HEK293T (cell line): ENCODE results near the gene TMC3.

Experiments used
- CTCF ChIA-PET: fragments of 350-600 bp; formaldehyde crosslinking; extraction: SDS; loops from one replicate; lab custom pipeline; 2021; ENCODE audit warnings: antibody characterized with exemption, inconsistent platforms; lab: Yijun Ruan, JAX
- POLR2A ChIA-PET: fragments of 350-600 bp; formaldehyde crosslinking; extraction: SDS; loops from one replicate; lab custom pipeline; 2020; ENCODE audit warnings: antibody characterized with exemption, inconsistent platforms; lab: Yijun Ruan, JAX
- DNase-seq: peaks from one replicate; pipeline ENCODE4 v3.0.0; 2012; ENCODE audit warnings: mixed read lengths; ENCODE audit errors: extremely low spot score
- ARNT ChIP-seq: fragments of 450-650 bp; IDR thresholded peaks from 2 replicates; pipeline ENCODE4 v1.6.1; 2017; ENCODE audit warnings: mild to moderate bottlenecking
- BHLHE40 ChIP-seq: fragments of 450-650 bp; IDR thresholded peaks from 2 replicates; pipeline ENCODE4 v1.6.1; 2016; ENCODE audit warnings: mild to moderate bottlenecking, moderate library complexity, borderline replicate concordance
- CTBP1 ChIP-seq: fragments of 450-650 bp; IDR thresholded peaks from 2 replicates; pipeline ENCODE4 v1.6.1; 2016; ENCODE audit warnings: borderline replicate concordance
- ELF4 ChIP-seq: fragments of 450-650 bp; IDR thresholded peaks from 2 replicates; pipeline ENCODE4 v1.6.1; 2017; ENCODE audit warnings: antibody characterized with exemption
- FOXA1 ChIP-seq: fragments of 450-650 bp; IDR thresholded peaks from 2 replicates; pipeline ENCODE4 v1.6.1; 2016; ENCODE audit warnings: mild to moderate bottlenecking
- FOXK2 ChIP-seq: fragments of 450-650 bp; IDR thresholded peaks from 2 replicates; pipeline ENCODE4 v1.6.1; 2016; ENCODE audit warnings: mild to moderate bottlenecking
- FOXM1 ChIP-seq: fragments of 450-650 bp; IDR thresholded peaks from 2 replicates; pipeline ENCODE4 v1.6.1; 2017; ENCODE audit warnings: mild to moderate bottlenecking, borderline replicate concordance
- HDGF ChIP-seq: fragments of 450-650 bp; IDR thresholded peaks from 2 replicates; pipeline ENCODE4 v1.6.1; 2017; ENCODE audit warnings: antibody characterized with exemption, borderline replicate concordance
- L3MBTL2 ChIP-seq: fragments of 450-650 bp; conservative IDR thresholded peaks from 2 replicates; pipeline ENCODE4 v1.6.1; 2016; ENCODE audit warnings: mild to moderate bottlenecking
- LEF1 ChIP-seq: fragments of 450-650 bp; IDR thresholded peaks from 2 replicates; pipeline ENCODE4 v1.6.1; 2017; ENCODE audit warnings: mild to moderate bottlenecking, borderline replicate concordance
- NFRKB ChIP-seq: fragments of 450-650 bp; IDR thresholded peaks from 2 replicates; pipeline ENCODE4 v1.6.1; 2016; ENCODE audit warnings: mild to moderate bottlenecking, moderate library complexity
- PKNOX1 ChIP-seq: fragments of 450-650 bp; IDR thresholded peaks from 2 replicates; pipeline ENCODE4 v1.6.1; 2016
- SP1 ChIP-seq: fragments of 450-650 bp; IDR thresholded peaks from 2 replicates; pipeline ENCODE4 v1.6.1; 2017
- SUZ12 ChIP-seq: fragments of 450-650 bp; IDR thresholded peaks from 2 replicates; pipeline ENCODE4 v1.6.1; 2016; ENCODE audit warnings: mild to moderate bottlenecking
- TARDBP ChIP-seq: fragments of 450-650 bp; IDR thresholded peaks from 2 replicates; pipeline ENCODE4 v1.6.1; 2016
- ZNF384 ChIP-seq: fragments of 450-650 bp; IDR thresholded peaks from 2 replicates; pipeline ENCODE4 v1.6.1; 2016

The TMC3 gene

GRCh38 chr15:81301815-81302399, 72.1 kb downstream of the TMC3 start:
- POLR2A ChIA-PET, result interaction anchor here (1.0 kb wide), 1 partner anchor 22 kb away, joined by 4 read pairs; the partner anchor contains the start of gene STARD5
- DNase-seq, result no peak
- TF ChIP-seq ARNT (no peak), FOXM1 (no peak)
- CTCF ChIA-PET, result interaction anchor here (0.7 kb wide), 1 partner anchor 36 kb away, joined by 3 read pairs; no protein-coding TSS in a partner anchor

- POLR2A ChIA-PET, result no interaction called here
- CTCF ChIA-PET, result interaction anchor here (0.7 kb wide), 1 partner anchor 35 kb away, joined by 3 read pairs; no protein-coding TSS in a partner anchor
- no peak for DNase-seq
- no peak for TF ChIP-seq ZNF384
- TF ChIP-seq TARDBP, result no peak
- TF ChIP-seq HDGF, result no peak
- TF ChIP-seq BHLHE40, result no peak
- no peak for TF ChIP-seq CTBP1
- no peak for TF ChIP-seq ARNT
- TF ChIP-seq FOXK2, result no peak
- no peak for TF ChIP-seq FOXA1
- no peak for TF ChIP-seq PKNOX1
- TF ChIP-seq NFRKB, result no peak
- no peak for TF ChIP-seq ELF4
- TF ChIP-seq SUZ12, result no peak
- no peak for TF ChIP-seq L3MBTL2
- TF ChIP-seq LEF1, result no peak
- no peak for TF ChIP-seq SP1
- TF ChIP-seq FOXM1, result no peak
These were observed 72.6 kb downstream of the TMC3 start for GRCh38 chr15:81301385-81301784.

GRCh38 chr15:81299630-81300273, 74.3 kb downstream of the TMC3 start:
- CTCF ChIA-PET, result interaction anchor here (1.4 kb wide), 1 partner anchor 34 kb away, joined by 6 read pairs; no protein-coding TSS in a partner anchor
- POLR2A ChIA-PET, result no interaction called here
- TF ChIP-seq FOXK2, result no peak
- no peak for TF ChIP-seq CTBP1
- no peak for TF ChIP-seq ZNF384
- no peak for TF ChIP-seq HDGF
- TF ChIP-seq L3MBTL2, result no peak
- TF ChIP-seq SP1, result no peak
- no peak for TF ChIP-seq FOXM1
- no peak for TF ChIP-seq FOXA1
- TF ChIP-seq NFRKB, result no peak
- no peak for TF ChIP-seq LEF1
- no peak for TF ChIP-seq BHLHE40
- TF ChIP-seq PKNOX1, result no peak
- TF ChIP-seq ARNT, result no peak
- no peak for TF ChIP-seq TARDBP
- no peak for TF ChIP-seq SUZ12
- TF ChIP-seq ELF4, result no peak
- no peak for DNase-seq

GRCh38 chr15:81299156-81299555, 74.9 kb downstream of the TMC3 start:
- no peak for TF ChIP-seq FOXK2
- TF ChIP-seq HDGF, result no peak
- no peak for TF ChIP-seq SUZ12
- no peak for TF ChIP-seq TARDBP
- no peak for TF ChIP-seq ZNF384
- TF ChIP-seq FOXA1, result no peak
- TF ChIP-seq L3MBTL2, result no peak
- TF ChIP-seq ARNT, result no peak
- no peak for TF ChIP-seq BHLHE40
- TF ChIP-seq PKNOX1, result no peak
- TF ChIP-seq LEF1, result no peak
- TF ChIP-seq ELF4, result no peak
- no peak for TF ChIP-seq FOXM1
- no peak for TF ChIP-seq NFRKB
- TF ChIP-seq CTBP1, result no peak
- no peak for TF ChIP-seq SP1
- ChIA-PET CTCF (interaction anchor here (1.4 kb wide), 1 partner anchor 33 kb away, joined by 6 read pairs; no protein-coding TSS in a partner anchor), POLR2A (no interaction called here)
- no peak for DNase-seq

GRCh38 chr15:81298611-81299010, 75.4 kb downstream of the TMC3 start:
- no peak for TF ChIP-seq TARDBP
- no peak for TF ChIP-seq LEF1
- TF ChIP-seq FOXM1, result no peak
- no peak for TF ChIP-seq FOXK2
- TF ChIP-seq HDGF, result no peak
- TF ChIP-seq SP1, result no peak
- no peak for TF ChIP-seq SUZ12
- no peak for TF ChIP-seq ZNF384
- TF ChIP-seq CTBP1, result no peak
- TF ChIP-seq BHLHE40, result no peak
- no peak for TF ChIP-seq NFRKB
- TF ChIP-seq FOXA1, result no peak
- no peak for TF ChIP-seq ELF4
- no peak for TF ChIP-seq L3MBTL2
- no peak for TF ChIP-seq PKNOX1
- TF ChIP-seq ARNT, result no peak
- CTCF ChIA-PET, result no interaction called here
- POLR2A ChIA-PET, result no interaction called here
- DNase-seq, result no peak
